Measurements from ENCODE around the gene PANK4.

Gene PANK4

DNA sequence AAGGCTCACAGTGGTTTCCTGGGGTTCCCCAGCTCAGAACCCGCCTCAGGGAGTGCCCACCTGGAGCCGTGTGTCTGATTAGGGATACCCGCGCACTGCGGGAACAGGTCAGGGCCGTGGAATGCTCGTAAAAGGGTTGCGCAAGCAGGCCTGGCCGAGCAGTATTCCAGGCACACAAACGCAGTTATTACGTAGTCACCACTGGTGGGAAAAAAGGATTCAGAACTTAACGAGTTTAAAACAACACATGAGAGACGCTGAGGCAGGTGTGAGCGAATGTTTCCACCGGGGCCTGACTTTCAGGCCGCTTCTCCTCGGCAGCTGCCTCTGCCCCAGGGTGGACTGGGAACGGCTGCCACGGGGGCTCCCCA is 32.1 kb downstream of the PANK4 start:
- no peak for DNase-seq

DNA sequence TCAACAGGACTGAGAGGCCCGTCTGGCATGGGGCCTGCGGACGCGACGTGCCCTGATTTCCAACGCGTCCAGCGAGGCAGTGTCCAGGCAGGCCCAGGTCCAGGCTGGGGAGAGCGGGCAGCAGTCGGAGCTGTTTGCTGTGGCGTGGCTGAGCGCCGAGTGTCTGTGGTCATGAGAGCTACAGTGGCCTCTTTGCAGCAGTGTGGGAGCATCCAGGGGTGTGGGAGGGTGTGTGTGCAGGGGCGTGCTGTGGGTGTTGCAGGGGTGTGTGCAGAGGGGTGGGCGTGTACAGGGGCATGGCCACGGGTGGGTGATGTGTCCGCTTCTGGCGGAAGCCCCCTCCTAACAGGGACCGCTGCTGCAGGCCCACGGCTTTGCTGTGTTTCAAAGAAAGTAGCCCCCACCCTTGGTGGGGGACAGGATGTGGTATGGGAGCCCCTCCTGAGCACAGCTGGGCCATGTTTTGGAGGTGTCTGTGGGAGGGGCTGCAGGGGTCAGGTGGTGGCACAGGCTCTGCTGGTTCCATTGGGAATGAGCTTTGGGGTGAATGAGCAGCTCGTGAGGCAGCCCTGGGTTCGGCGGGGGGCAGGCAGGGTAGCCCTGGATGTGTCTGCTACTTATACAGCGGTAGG is 32.6 kb downstream of the PANK4 start:
- peak; percentile 73 to 89 for DNase-seq

DNA sequence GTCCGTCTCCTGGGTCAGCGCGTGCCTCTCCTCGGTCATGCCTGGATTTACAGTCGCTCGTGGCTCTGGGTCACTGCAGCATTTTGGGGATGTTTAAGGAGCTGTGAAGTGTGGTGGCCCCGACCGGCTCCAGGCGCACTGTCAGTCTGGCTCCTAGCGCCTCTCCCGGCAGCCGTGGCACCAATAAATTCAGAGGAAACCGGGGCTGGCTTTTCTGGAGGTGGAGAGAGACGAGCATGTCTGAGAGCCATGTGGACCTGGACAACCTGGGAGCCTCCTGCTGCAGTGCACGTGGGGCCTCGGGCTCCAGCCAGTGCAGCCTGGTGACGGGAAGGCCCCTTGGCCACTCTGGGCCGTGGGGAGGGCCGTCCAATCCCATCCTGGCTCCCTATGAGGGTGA is 33.2 kb downstream of the PANK4 start:
- DNase-seq: no peak

DNA sequence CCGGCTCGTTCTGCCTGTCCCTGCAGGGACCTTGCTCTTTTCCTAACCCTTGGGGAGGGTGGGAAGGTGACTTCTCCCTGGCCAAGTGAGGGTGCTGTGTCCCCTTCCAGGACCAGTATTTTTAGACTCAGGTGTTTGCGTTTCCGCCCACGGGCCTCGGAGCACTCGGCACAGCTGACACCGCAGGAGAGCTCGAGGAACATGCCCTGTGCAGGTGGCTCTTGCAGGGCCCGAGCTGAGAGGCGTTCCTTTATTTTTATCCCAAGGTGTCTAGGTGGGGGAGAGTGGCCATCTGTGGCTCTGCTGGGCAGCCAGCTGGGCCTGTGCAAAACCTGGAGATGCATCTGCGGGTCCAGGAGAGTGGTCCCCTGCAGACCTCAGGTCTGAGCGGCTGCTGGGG is 34.3 kb downstream of the PANK4 start:
- no peak for DNase-seq

DNA sequence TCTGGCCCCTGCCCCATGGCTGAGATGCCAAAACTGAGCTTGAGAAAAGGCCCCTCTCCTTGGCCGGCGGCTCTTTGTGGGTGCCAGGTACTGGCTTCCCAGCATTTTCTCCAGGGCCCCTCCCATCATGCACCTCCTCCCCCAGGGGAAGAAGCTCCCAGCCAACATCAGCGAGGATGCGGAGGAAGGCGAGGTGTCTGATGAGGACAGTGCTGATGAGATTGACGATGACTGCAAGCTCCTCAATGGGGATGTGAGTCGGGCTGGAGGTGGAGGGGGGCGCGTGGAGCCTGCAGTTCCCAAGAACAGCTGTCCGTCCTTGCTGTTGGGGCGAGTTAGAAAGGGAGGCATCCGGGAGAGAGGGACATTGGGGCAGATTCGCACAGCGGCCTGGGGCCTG is 36.8 kb downstream of the PANK4 start:
- no peak for DNase-seq

DNA sequence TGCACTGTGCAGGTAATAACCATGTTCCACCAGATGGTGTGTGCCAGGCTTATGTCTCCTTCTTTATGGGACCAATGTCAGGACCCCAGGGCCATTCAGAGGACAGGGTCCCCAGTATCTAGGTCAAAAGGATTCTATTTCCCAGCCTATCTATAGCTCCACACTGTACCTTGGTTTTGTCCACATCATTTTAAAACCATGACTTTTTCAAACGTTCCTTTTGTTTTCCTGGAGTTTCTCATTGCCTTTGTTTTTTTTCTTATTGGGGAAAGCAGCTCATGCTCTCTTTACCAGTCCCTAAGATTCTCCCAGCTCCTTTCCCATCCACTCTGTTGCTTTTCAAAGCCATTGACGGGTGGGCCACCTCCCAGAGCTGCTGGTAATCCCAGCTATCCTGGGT is 37.7 kb downstream of the PANK4 start:
- DNase-seq: no peak

DNA sequence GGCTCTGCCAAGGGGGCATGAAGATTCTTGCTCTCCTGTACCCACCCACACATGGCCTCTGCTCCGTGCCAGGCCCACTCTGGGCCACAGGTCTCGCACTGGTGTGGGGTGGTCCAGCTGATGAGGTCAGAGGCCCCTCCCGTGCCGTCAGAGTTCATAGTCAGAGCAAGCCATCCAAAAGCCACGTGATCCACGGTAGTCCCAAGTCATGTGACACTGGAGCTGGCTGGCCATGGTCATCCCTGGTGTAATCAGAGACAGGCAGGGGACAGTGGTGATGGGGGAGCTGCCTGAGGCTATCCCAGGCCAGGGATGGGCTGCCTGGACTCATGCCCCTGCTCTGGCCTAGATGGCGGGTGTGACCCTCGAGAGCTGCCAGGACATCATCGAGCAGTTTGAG is 39.8 kb downstream of the PANK4 start:
- DNase-seq: no peak

DNA sequence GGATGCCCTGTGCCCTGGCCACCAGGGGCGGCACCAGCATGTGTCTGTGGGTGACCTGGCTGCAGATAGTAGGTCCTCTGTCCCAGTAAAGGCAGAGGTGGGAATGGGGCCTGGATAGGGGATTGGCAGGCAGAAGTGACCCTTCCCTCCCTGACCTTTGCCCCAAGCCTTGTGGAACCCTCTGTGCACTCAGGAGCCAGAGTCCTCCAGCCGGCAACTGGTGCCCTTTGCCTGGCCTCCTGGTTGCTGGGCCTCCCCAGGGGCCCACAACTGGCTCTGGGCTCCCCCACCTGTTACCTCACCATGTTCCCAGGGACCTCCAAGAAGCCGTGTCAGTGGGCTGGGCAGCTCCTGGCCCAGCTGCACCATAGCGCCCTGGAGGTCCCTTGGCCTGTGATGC is 40.4 kb downstream of the PANK4 start:
- no peak for DNase-seq

DNA sequence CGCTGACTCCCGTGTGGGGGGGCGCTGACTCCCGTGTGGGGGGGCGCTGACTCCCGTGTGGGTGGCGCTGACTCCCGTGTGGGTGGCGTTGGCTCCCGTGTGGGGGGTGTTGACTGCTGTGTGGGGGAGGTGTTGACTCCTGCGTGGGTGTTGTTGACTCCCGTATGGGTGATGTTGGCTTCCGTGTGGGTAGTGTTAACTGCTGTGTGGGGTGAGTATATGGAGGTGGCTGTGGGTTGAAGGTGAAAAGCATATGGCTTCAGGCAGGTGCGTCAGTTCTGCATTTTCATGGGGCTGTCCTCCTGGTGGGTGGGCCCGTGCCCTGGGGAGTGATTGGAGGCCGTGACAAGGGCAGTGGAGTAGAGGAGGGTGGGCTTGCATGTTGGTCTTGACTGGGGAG is 42.4 kb downstream of the PANK4 start:
- no peak for DNase-seq

DNA sequence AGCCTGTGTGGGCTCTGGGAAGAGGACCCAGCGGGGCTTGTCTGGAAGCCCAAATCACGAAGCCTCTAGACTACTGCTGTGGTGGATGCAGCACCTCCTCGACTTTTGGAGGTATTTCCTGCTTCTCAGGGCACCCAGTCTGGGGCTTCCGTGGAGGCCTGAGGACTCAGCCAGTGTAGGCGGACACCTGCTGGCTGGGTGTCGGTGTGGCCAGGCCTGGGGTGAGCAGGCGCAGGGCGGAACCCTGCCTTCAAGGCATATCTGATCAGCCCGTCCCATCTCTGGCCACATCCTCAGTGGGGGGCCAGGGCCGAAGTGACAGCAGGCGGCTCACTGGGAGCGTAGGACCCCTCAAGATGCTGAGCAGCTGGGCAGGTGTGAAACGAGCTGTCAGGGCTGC is 43.4 kb downstream of the PANK4 start:
- no peak for DNase-seq

DNA sequence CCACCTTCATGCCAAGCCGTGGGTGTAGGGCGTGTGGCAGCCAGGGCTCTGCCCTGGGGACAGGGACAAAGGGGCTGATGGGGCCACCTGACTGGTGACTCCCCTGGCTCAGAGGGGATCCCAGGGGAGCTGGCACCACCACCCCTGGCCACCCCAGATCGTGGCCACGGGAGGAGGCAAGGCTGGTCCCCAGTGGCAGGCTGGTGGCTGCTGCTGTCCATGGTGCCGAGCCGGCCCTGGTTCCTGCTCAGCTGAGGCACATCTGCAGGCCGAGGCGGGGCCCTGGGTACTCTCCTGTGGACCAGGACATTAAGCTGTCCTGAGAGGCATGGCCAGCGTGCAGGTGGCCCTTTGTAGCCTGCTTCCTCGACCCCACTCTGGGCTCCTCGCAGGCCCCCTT is 43.8 kb downstream of the PANK4 start:
- no peak for DNase-seq

DNA sequence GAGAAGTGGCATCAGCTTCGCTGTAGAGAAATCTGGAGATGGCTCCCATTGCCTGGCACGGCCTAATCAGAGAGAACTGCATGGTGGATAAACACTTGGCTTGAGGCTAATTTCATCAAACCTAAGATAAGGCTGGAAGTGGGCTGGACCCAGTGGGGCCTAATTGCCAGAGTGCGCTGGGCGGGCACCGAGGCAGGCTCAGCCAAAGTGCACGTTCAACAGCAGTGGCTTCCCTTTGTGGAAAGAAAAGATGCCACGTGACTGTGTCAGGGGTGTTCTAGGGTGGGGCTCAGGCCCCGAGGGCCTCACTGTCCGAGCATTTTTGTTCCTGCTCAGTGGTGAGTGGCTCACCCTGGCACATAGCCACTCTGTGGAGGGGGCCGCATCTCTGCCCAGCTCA is 44.5 kb downstream of the PANK4 start:
- no peak for DNase-seq

DNA sequence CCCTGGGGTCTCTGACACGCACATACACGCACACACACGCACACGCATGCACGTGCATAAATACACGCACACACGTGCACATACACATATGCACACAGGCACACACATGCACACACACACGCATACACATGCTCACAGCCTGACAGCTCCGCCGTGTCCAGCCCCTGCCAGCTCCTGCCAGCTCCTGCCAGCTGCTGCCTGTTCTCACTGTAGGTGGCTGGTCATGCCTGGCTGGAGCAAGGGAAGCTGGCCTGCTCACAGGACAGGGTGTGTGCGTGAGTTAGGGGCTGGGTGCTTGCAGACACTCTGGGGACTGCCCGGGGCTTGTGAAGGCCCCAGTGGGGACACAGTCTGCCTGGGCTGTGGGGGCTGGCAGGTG is 45.4 kb downstream of the PANK4 start:
- DNase-seq: no peak

DNA sequence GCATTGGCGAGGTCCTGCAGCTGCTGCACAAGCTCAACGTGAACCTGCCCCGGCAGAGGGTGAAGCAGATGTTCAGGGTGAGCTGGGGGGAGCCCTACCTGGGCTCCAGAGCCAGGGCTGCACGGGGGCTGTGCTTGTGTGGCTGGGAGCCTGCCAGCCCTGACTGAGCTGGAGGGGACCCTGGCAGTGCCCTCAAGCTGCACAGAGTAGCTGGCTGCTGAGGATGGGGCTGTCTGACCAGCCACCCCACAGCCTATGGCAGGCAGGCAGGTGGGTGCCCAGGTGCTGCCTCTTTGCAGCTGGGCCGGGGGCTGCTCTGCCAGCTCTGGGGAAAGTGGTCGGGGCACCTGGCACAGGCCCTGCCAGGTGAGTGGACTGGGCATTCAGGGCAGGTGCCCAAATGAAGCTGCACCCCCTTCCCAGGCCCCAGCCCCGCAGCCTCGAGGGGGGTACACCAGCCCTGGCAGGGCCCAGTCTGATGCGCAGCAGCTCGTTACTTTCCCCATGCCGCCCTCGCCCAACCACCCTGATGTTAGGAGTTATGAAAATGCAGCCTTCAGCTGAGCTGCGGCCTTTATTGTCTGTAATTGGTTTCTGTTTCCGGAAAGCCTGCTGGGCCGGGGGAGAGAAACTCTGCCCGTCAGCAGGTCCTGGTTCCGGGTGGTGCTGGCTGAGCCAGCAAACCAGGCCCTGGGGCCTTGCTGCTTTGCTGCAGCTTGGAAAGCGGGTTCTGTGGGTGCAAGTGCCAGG is 46.0 kb downstream of the PANK4 start:
- DNase-seq: no peak

DNA sequence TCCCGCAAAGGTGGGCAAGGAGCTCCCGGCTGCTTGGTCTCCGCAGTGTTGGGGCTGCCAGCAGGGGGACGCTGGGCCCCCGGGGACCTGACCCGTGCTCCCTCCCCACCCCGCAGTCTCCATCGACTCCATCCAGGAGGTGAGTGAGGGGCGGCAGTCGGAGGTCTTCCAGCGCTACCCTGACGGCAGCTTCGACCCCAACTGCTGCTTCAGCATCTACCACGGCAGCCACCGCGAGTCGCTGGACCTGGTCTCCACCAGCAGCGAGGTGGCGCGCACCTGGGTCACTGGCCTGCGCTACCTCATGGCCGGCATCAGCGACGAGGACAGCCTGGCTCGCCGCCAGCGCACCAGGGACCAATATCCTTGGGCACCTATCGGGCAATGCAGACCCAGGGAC is 46.8 kb downstream of the PANK4 start:
- DNase-seq: no peak

DNA sequence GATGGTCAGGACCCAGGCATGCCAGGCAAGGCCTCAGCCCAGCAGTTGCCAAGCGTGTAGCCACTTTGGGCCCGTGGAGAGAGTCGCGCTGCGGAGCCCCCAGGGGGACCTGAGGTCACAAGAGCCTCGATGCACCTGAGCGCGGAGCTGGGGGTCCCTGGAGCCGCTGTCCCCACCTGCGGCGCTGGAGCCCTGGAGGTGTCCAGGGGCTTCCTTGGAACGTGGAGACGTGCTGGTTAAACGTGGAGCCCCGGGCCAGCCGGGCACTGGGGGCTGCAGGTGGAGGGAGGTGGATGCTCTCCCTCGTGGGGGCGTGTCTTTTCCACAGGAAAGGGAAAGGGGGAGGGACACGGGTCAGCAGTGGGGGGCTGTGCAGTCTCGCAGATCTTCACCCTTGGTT is 47.2 kb downstream of the PANK4 start:
- no peak for DNase-seq

DNA sequence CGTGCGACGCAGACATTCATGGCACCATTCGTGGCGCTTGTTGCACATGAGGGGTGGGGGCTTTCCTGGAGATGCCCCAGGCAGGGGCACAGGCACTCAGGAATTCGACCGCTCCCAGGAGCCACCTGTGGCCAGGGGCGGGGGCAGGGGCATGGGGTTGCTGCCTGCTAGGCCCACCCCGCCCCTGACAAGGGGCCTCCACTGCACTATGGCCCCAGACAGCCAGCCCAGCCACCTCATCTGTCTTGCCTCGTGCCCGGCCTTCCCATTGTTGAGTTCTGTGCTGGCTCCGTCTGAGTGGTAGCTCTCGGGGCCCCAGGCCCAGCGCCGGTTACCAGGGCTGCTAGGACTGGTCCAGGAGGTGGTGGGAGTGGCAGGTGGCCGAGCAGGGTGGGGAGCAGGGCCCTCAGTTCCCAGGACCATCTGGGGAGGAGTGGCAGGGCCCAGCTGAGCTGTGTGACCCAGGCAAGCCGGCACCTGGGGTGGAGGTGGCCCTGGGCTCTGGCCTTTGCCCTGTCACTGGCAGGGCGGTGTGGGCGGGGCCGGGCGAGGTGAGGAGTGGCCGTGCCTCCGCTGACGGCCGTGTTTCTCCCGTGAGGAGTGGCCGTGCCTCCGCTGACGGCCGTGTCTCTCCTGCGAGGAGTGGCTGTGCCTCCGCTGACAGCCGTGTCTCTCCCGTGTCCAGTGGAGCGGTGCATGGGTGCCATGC is 48.5 kb downstream of the PANK4 start:
- DNase-seq: no peak

DNA sequence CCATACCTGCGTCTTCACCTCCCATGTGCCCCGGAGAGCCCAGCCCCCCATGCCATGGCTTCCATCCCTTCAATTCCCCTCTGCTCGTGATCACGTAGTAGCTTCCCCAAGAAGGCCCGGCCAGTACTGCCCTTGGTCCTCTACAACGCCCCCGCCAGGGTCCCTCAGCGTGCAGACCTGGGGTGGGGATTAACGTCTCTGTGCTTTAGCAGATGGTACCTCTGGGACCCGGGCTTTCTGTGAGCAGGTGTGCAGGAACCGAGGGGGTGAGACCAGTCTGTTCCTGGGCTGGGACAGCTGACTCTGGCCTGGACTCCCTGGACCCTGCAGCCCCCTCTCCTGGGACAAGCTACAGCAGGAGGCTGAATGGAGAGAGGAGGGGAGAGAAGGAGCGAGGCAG is 49.1 kb downstream of the PANK4 start:
- DNase-seq: no peak

DNA sequence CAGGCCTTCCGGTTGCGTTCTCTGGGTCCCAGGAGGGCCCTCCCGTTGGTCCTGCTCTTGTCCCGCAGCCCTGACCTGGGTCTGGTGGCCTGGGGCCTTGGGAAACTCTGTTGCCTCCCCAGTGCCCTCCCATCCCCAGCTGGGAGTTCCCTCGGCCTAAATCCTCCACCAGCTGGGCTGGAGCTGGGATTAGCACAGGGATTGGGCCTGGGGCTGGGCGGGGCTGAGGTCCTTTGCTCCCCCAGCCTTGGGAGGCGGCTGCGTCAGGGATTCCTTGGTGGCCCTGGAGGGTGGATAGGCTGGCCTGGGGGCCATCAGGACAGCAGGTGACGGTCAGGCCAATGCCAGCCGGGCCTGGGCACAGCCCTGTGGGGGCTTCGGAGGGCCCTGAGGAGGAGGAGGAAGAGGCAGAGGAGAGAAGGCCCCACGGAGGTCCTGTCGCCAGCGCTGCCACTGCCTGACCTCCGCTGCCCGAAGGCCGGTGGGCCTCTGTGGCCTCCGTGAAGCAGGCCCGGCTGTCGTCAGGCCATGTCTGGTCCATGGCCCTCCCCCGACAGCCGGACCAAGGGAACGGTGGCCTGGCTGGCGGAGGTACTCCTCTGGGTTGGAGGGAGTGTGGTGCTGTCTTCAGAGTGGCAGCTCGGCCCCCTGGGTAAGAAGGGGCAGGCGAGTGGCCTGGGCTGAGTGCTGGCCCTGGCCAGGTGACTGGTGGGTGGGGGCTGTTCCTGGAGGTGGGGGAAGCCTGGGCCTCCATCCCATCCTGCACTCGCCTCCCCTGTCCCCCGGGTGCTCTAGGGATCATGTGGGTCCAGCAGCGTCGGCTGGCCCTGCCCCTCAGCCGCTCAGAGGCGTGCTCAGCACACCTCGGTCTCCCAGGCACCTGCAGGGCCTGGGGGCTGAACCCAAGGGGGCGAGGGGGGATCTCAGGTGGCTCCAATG is 50.1 kb downstream of the PANK4 start, which contains the start of gene PLCH2:
PLCH2 (plus strand) TSS at position 229 of the 939 bp plus-strand sequence; CDS start at position 529, 300 bp downstream.
- DNase-seq: no peak

DNA sequence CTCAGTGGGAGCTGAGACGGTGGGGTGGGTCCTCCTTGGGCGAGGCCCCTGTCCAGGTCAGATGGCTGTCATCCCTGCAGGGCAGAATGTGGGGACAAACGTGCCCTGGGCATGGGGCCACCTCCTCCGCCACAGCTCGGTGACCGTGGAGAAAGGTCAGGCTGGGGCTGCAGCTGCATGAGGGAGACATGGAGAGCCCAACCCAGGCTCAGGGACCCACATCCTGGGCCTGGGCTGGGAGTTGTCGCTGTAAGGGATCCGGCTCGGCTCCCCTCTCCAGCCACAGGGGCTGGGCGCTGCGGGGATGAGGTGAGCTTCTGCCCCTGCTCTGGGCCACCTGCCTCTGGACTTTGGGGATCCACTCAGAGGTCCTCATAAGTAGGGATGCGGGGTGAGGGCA is 50.8 kb downstream of the PANK4 start:
- no peak for DNase-seq

DNA sequence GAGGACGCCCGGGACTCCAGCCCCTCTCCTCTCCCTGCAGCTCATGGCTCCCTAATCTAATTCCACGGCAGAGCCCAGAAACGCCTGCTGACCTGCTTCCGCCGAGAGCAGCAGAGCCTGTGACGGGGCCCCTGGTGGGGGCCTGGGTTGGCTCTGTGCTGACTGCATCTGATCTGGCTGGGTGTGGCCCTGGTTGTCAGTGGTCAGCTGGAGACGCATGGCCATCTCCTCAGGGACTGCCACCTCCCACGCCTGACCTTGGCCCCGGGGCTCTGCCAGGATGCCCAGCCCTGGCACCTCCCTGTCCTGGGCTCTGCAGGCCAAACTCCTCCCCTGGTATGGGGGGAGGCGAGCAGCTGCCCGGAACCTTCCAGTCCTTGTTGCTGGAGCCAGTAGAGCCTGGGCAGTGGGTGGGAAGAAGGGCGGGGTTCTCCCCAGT is 51.4 kb downstream of the PANK4 start:
- no peak for DNase-seq

DNA sequence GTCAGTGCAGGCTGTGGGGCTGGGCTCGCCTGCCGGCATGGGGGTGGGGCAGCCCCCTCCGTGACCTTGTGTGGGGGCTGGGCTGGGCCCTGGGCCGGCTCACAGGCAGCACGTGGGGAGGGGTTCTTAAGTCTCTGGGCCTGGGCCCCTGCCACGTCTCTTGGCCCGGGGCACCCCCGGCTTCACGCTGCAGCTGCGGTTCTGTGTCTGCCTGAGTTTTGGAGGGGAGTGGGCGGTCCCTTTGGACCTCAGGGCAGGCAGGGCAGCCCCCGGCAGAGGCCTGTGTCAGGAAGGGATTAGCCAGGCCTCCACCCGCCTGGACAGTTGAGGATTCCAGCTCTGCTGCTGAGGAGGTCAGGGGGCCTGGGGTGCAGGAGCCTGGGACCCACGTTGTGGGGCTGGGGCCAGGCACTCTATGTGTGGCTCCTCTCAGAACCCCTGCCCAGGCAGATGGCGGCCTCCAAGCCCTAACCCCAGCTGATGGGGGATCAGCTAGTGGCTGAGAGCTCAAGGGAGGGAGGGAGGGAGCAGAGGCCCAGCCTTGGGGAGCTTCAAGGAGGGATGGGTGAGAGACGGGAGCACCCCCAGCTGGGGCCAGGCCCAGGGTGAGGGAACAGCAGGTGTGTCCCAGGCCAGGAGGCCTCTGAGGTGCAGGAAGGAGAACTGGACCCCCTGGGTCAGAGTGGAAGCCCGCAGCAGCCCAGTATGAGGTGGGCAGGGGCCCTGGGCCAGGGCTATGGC is 52.1 kb downstream of the PANK4 start:
- no peak for DNase-seq

Measured in hippocampal formation (tissue), 2 donors.